ENCODE data around the gene METTL24.

Gene METTL24

DNA sequence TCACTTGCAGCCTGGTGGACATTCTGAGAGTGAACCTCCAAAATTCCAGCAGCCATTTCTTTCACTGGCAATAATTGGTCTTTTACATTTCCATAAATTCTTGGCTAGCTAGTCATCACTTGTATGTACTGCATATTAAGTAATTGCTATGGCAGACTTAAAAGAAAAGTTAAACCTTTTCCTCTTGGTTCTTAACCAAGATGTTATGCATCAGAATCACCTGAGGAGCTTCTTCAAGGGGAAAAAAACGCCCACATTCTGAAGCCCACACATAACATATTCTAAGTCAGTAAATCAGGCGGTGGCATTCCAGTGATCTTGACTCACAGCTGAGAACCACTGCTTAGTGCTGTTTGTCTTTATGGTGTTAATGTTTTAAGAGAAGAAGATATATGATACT lies 140.9 kb downstream of the METTL24 start:
- Histone ChIP-seq H4K20me1 (ENCODE audit: insufficient read depth, low read length, poor library complexity, severe bottlenecking) (no peaks in the 10 kb centered on the region), H3K4me1 (ENCODE audit: insufficient read depth, low read length, poor library complexity, severe bottlenecking) (no peaks in the 10 kb centered on the region), H3K79me2 (ENCODE audit: insufficient read depth, low read length) (no peaks in the 10 kb centered on the region), H3K27me3 (ENCODE audit: insufficient read depth, low read length, poor library complexity, severe bottlenecking) (no peaks in the 10 kb centered on the region), H3K9ac (ENCODE audit: low read depth, low read length, poor library complexity, severe bottlenecking) (no peak overlapping the region), H3K36me3 (ENCODE audit: insufficient read depth, low read length) (peaks cover 91% of the 10 kb centered on the region; the same call in 1 of the 2 replicates), H3K9me3 (ENCODE audit: insufficient read depth, low read depth, low read length) (no peaks in the 10 kb centered on the region), H3K9me2 (replicated peaks; ENCODE audit: low read depth, low read length) (no peaks in the 10 kb centered on the region), H3K4me2 (ENCODE audit: low read depth, low read length, poor library complexity, severe bottlenecking) (no peak overlapping the region), H3K4me3 (ENCODE audit: low read length, poor library complexity, severe bottlenecking) (no peak overlapping the region), H3F3A (ENCODE audit: low read depth) (no peaks in the 10 kb centered on the region), H2AFZ (ENCODE audit: low read length) (no peak overlapping the region)
- TF ChIP-seq, protein P1, sequence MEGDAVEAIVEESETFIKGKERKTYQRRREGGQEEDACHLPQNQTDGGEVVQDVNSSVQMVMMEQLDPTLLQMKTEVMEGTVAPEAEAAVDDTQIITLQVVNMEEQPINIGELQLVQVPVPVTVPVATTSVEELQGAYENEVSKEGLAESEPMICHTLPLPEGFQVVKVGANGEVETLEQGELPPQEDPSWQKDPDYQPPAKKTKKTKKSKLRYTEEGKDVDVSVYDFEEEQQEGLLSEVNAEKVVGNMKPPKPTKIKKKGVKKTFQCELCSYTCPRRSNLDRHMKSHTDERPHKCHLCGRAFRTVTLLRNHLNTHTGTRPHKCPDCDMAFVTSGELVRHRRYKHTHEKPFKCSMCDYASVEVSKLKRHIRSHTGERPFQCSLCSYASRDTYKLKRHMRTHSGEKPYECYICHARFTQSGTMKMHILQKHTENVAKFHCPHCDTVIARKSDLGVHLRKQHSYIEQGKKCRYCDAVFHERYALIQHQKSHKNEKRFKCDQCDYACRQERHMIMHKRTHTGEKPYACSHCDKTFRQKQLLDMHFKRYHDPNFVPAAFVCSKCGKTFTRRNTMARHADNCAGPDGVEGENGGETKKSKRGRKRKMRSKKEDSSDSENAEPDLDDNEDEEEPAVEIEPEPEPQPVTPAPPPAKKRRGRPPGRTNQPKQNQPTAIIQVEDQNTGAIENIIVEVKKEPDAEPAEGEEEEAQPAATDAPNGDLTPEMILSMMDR (conservative IDR thresholded peaks at IDR 0.05; ENCODE audit: low read length): no peak
- no peak for TF ChIP-seq EZH2phosphoT487 (IDR thresholded peaks at IDR 0.05; ENCODE audit: borderline replicate concordance)

DNA sequence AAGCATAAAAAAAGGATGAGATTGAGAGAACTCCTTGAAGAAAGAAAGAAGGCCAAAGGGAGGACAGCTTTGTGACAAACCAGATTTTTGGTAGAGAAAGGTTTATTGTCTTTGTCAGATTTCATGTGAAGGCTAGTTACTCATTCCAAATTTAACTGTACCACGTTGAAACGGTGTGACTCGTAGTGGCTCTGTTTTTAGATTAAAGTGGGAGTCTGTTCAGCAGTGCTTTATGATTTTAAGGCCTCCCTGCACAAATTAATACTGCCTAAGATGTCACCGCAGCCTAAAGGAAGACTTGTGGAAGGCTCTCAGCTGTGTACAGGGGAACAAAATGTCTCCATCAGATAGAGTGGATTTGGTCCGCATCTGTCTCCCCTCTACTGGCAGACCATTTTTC lies 142.0 kb downstream of the METTL24 start:
- no peaks in the 10 kb centered on the region for H3K9me2 ChIP-seq (replicated peaks; ENCODE audit: low read depth, low read length)
- no peaks in the 10 kb centered on the region for H3K27me3 ChIP-seq (ENCODE audit: insufficient read depth, low read length, poor library complexity, severe bottlenecking)
- no peaks in the 10 kb centered on the region for H3K79me2 ChIP-seq (ENCODE audit: insufficient read depth, low read length)
- peaks cover 97% of the 10 kb centered on the region; the same call in 1 of the 2 replicates for H3K36me3 ChIP-seq (ENCODE audit: insufficient read depth, low read length)
- H3K4me2 ChIP-seq (ENCODE audit: low read depth, low read length, poor library complexity, severe bottlenecking): no peak overlapping the region
- H3F3A ChIP-seq (ENCODE audit: low read depth): no peaks in the 10 kb centered on the region
- no peak overlapping the region for H2AFZ ChIP-seq (ENCODE audit: low read length)
- H4K20me1 ChIP-seq (ENCODE audit: insufficient read depth, low read length, poor library complexity, severe bottlenecking): no peaks in the 10 kb centered on the region
- no peak overlapping the region for H3K9ac ChIP-seq (ENCODE audit: low read depth, low read length, poor library complexity, severe bottlenecking)
- no peaks in the 10 kb centered on the region for H3K4me1 ChIP-seq (ENCODE audit: insufficient read depth, low read length, poor library complexity, severe bottlenecking)
- TF ChIP-seq, protein P1 (conservative IDR thresholded peaks at IDR 0.05; ENCODE audit: low read length): no peak
- no peak for TF ChIP-seq EZH2phosphoT487 (IDR thresholded peaks at IDR 0.05; ENCODE audit: borderline replicate concordance)
- no peaks in the 10 kb centered on the region for H3K9me3 ChIP-seq (ENCODE audit: insufficient read depth, low read depth, low read length)
- H3K4me3 ChIP-seq (ENCODE audit: low read length, poor library complexity, severe bottlenecking): no peak overlapping the region

DNA sequence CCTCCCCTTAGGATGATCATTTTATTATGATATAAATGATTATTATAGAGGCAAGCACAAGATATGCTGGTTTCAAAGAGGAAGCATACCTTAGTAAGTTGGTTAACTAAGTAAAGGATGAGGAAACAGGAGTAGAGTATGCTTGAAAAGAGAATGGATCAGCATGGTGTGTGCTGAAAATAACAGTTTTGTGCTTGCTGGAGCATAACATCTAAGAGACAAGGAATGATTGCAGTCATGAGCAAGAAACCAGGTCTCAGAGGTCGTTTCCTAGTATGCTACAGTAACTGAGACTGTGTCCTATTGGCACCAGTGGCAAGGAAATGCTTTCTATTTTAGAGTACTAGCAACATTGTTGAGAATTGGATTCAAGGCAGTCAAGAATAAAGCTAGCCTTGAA lies 143.8 kb downstream of the METTL24 start:
- no peaks in the 10 kb centered on the region for H3K4me1 ChIP-seq (ENCODE audit: insufficient read depth, low read length, poor library complexity, severe bottlenecking)
- H3K79me2 ChIP-seq (ENCODE audit: insufficient read depth, low read length): no peaks in the 10 kb centered on the region
- no peaks in the 10 kb centered on the region for H4K20me1 ChIP-seq (ENCODE audit: insufficient read depth, low read length, poor library complexity, severe bottlenecking)
- no peak overlapping the region for H3K4me3 ChIP-seq (ENCODE audit: low read length, poor library complexity, severe bottlenecking)
- TF ChIP-seq, protein P1 (conservative IDR thresholded peaks at IDR 0.05; ENCODE audit: low read length): no peak
- no peak for TF ChIP-seq EZH2phosphoT487 (IDR thresholded peaks at IDR 0.05; ENCODE audit: borderline replicate concordance)
- H3K4me2 ChIP-seq (ENCODE audit: low read depth, low read length, poor library complexity, severe bottlenecking): no peak overlapping the region
- no peaks in the 10 kb centered on the region for H3K9me2 ChIP-seq (replicated peaks; ENCODE audit: low read depth, low read length)
- no peak overlapping the region for H2AFZ ChIP-seq (ENCODE audit: low read length)
- H3K9ac ChIP-seq (ENCODE audit: low read depth, low read length, poor library complexity, severe bottlenecking): no peak overlapping the region
- H3K36me3 ChIP-seq (ENCODE audit: insufficient read depth, low read length): peaks cover 98% of the 10 kb centered on the region; the same call in 1 of the 2 replicates
- no peaks in the 10 kb centered on the region for H3F3A ChIP-seq (ENCODE audit: low read depth)
- H3K27me3 ChIP-seq (ENCODE audit: insufficient read depth, low read length, poor library complexity, severe bottlenecking): no peaks in the 10 kb centered on the region
- H3K9me3 ChIP-seq (ENCODE audit: insufficient read depth, low read depth, low read length): no peaks in the 10 kb centered on the region
